ENCODE results near the gene USH1C.

Gene USH1C

GRCh38 chr11:17544181-17544622 is at the start of gene USH1C:
Gene USH1C, minus strand, starts transcription at chr11:17544416. Its CDS starts 109 bp downstream, at chr11:17544307.
- DNase-seq (ENCODE audit: low spot score) = no peak

DNA sequence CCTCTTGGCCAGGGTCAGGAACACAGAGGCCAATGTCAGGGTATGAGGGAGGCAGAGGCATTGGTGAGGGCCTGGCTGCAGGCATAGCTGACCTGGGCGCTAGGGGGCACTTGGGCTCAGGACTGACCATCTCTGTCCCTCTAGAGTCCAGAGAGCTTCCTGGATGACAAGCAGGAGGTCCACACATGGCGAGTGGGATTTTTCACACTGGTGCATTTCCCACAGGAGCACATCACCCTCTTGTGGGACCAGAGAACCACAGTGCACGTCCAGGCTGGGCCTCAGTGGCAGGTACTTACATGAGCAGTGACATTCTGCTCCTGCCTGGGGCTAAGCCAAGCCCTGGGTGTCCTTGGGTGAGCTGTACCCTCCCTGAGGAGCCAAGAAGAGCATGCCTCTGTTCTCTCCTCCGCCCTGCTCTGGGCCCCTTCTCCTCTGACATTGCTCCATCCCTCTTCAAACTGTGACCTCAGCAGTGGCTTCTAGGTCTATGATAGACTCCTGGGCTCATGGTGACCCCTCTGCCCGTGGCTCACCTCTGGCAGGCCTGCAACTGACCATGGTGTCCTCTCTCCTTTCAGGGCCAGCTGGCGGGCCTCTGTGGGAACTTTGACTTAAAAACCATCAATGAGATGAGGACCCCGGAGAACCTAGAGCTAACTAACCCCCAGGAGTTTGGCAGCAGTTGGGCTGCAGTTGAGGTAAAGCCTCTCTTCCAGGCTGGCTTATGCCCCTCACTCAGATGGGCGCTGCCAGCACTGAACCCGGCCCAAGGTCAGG is 49.4 kb upstream of the USH1C start:
- DNase-seq (ENCODE audit: low spot score) = no peak

DNA sequence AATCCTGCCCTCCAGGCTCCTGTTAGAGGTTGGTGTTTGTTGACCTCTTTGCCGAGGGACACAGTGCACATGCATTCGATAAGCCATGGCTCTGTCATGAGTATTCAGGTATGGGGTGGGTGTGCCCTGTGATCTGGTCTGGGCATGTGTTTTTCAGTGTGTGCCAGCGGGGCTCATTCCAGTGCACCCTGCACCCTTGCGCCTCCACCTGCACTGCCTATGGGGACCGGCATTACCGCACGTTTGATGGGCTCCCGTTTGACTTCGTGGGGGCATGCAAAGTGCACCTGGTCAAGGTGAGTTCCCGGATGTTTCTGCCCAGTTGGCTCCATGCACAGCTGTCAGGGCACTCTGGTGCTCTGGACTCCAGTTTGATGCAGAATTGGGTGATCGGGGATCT is 47.1 kb upstream of the USH1C start:
- no peak for DNase-seq (ENCODE audit: low spot score)

GRCh38 chr11:17590463-17590862 is 46.2 kb upstream of the USH1C start:
- DNase-seq (ENCODE audit: low spot score) = no peak

DNA sequence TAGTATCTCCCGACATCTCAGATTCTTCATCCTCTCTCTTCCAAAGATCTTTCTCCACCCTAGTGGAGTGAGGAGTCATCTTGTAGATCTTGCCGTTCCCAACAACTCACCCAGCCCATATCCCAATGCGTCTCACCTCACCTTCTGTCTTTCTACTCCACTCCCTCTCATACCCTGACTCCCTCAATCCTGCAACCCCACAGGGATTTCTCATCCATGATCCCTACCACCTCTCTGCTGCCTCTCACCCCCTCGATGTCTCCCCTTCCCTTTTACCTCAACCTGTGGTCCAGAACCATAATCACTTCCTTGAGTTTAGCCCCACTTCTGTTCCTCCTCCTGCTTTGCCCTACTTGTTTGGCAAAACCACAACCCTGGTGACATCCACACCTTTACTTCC is 44.5 kb upstream of the USH1C start:
- no peak for DNase-seq (ENCODE audit: low spot score)

DNA sequence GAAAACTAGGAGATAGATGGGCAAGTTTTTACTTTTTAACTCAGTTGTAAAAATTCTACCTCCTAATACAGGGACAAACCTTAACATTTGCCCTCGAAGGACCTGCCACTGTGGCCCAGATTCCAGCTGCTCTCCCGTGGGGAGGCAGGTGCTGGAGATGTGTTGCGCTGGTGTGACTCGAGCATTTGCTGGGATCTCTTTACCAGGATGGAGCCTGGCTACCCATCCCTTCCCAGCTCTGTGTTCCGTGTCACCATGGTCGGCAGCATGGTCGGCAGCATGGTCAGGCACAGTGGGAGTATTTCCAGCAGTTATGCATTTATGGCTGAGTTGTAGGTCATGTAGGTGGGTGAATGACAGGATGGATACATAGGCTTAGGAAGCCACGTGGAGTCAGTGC is 44.0 kb upstream of the USH1C start:
- no peak for DNase-seq (ENCODE audit: low spot score)

- no peak for DNase-seq (ENCODE audit: low spot score)
Measured at GRCh38 chr11:17585911-17586695, 41.9 kb upstream of the USH1C start.

DNA sequence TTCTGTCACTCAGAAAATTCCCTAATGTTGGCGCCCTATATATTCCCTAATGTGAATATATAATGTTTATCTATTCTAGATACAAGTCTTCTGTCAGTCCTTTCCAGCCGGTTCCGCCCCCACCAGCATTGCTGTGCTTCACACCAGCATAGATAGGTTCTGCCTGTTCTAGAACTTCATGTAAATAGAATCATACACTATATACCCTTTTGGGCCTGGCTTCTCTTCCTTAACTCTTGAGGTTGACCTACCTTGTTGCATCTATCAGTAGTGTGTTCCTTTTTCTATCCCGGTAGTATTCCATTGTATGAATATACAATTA is 37.5 kb upstream of the USH1C start:
- DNase-seq (ENCODE audit: low spot score) = no peak

DNA sequence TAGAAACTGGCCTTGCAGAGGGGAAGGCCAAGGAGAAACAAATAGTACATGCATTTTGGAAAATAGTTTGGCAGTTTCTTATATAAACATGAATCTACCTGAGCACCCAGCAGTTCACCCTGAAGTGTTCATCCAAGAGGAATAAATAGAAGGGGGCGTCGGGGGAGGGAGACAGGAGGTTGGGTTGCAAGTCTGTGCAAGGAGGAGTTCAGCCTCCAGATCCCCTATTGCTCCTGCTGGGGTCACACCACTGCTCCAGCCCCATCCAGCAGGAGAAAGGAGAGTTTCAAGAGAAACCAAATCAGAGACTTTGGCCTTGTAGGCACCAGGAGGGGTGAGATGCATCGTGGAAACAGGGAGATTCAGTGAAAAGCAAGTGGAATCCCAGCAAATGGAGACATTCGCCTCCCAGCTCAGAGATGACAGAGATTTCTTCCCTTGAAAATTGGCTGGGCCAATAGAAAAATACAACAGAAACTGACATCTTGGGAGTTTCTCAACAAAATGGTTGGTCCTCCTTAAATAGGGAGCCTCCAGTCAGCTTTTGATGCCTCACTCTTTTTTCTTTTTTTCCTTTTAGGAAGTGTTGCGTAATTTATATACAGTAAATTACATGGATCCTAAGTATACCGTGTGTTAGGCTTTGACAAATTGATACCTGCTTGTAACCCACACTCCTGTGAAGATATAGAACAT is 37.0 kb upstream of the USH1C start:
- DNase-seq (ENCODE audit: low spot score) = no peak

DNA sequence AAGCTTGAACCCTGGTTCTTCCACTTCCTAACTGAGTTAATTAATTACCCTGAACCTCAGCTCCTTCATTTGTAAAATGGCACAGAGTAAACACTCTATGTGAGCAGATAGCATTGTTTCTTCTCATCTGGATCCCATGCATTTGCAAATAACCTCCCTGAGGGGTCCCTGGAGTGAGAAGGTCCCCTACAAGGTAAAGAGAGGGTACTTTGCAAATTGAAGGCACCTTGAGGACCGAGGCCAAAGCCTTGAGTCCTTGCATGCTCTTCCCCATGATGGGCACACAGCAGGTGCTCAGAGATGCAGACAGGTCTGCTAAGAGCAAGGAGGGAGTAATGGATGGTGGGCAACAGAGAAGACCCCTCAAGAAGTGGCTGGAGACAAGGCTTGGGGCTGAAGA is 36.1 kb upstream of the USH1C start:
- no peak for DNase-seq (ENCODE audit: low spot score)

DNA sequence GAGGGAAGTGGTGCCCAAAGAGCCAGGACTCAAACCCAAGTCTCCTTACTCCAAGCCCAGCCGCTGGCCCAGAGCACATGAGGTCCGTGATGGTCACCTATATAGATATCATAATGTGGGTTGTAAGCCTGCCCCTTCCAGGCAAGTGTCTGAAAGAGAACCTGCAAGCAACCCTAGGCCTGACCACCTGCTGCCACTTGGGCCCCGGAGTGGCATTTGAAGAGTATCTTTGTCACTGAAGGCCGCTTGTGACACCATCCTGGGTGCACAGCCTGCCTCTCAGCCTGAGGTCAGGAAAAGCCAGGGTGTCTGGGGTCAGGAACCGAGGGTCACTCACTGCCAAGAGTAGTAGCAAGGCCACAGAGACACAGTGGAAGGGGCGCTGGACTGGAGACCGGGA is 35.2 kb upstream of the USH1C start:
- DNase-seq (ENCODE audit: low spot score) = no peak

DNA sequence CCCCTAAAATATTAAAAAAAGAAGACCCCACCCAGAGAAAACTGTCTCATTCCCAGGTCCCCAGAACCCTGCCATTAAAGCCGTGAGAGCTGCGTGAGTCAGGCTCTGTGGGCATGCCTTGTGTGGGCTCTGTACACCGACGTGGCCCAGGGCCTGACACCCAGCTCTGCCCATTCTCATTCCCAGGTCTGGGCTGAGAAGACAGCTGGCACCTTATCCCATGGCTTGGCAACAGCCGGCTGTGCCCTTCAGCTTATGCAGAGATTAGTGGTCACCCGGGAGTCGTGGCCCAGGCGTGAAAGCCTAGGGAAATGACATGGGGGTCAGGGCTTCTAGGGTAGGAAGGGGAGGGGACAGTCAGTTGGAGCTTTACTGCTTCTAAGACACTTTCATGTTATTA is 34.7 kb upstream of the USH1C start:
- DNase-seq (ENCODE audit: low spot score) = no peak

DNA sequence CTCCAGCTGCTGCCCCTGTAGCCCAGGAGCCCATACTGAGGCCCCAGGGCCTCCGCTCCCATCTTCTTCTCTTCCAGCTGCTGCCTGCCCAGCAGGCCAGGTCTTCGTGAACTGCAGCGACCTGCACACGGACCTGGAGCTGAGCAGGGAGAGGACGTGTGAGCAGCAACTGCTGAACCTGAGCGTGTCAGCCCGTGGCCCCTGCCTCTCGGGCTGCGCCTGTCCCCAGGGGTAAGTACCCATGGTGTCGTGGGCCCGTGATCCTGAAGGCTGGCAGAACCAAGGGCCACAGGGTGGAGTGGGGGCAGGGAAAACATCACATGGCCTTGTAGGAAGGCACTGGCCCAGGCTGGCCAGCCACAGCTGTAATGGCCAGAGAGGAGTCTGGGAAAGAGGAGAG is 34.1 kb upstream of the USH1C start:
- DNase-seq (ENCODE audit: low spot score) = no peak

DNA sequence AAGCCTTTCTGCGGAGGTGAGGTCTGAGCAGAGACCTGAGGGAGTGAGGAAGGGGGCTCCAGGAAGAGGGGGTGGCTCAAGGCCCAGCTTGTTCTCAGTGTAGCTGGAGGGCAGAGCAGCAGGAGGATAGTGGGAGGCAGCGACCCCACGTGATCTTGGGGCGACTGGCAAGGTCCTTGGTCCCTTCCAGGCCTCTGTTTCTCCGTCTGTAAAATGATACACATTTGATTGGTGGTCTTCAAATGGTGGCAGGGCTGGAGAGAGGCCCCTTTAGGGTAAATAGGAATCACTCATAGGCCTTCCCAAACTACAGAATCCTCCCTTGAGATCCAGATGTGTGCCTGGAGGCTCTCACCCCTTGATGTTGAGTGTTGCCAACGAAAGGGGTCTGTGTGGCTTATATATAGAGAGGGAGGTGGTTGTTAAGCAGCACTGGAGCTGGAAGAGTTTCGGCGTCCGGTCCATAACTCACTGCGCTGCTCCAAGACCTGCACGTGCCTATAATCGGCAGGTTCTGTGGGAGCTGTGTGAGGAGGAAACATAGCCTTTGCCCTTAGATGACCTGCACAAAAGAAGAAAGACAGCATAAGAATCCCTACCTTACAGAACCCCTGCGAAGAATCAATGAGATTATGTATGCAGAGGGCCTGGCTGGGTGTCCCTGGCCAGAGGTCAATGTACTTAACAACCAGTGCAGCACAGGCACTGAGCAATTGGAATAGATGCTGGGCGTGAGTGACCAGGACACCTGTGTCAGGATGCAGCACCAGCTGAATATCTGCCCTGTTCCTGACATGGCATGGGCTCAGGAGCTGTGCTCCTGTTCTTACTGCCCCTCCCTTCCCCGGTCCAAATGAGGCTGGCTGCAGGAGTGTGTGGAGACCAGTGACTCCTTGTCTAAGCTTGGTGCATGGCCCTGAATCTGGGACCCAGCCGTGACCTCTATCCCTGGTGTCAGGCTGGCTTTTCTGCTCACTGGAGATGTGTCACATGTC is 31.5 kb upstream of the USH1C start:
- no peak for DNase-seq (ENCODE audit: low spot score)

DNA sequence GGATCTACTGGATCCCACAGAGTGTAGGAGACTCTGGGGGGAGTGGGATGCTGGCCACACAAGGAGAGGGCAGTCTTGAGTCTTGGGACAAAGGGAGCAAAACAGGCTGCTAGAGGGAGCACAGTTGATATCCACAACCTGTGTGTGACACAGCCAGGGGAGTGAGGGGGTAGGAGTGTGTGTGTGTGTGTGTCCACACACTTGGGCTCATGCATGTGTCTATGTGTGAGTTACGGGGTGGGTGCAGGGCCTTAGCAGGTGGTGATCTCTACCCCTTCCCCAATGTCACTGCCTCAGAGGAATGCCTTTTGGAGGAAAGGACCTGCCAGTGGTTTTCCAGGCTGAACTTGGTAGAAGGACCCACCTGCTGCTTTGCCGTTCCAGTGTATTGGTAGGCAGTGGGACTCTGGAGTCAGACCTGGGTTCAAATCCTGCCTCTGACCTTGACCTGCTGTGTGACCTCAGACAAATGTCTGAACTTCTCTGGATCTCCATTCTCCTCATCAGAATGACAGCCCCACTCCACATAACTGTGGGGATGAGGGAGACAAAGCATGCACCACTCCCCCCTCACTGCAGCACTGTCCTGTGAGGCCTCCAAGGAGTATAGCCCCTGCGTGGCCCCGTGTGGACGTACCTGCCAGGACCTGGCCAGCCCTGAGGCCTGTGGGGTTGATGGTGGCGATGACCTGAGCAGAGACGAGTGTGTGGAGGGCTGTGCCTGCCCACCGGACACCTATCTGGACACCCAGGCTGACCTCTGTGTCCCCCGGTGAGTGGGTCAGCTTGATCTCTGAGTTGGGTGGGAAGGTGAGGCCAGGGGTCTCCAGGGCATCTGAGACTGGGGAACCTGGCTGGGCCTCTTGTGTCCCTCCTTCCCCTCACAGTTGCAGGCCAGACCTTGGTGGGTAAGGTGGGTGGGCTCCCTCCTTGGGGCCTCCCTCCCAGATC is 30.2 kb upstream of the USH1C start:
- no peak for DNase-seq (ENCODE audit: low spot score)

GRCh38 chr11:17573526-17573925 is 29.3 kb upstream of the USH1C start:
- no peak for DNase-seq (ENCODE audit: low spot score)

- DNase-seq (ENCODE audit: low spot score) = no peak
Measured at GRCh38 chr11:17572791-17573460, 28.7 kb upstream of the USH1C start.

DNA sequence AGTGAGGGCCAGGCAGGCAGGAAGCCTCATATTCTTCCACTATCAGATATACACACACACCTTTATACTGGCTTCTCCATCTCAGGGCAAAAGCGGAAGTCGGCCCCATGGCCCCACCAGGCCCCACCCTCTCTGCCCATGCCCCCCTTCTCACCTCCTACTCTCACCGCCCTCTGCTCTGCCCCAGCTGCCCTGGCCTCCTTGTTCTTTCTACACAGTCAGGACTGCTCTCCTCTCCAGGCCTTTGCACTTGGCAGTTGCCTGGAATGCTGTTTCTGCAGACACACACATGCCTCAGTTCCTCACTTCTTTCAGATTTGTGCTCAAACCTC is 28.1 kb upstream of the USH1C start:
- no peak for DNase-seq (ENCODE audit: low spot score)

DNA sequence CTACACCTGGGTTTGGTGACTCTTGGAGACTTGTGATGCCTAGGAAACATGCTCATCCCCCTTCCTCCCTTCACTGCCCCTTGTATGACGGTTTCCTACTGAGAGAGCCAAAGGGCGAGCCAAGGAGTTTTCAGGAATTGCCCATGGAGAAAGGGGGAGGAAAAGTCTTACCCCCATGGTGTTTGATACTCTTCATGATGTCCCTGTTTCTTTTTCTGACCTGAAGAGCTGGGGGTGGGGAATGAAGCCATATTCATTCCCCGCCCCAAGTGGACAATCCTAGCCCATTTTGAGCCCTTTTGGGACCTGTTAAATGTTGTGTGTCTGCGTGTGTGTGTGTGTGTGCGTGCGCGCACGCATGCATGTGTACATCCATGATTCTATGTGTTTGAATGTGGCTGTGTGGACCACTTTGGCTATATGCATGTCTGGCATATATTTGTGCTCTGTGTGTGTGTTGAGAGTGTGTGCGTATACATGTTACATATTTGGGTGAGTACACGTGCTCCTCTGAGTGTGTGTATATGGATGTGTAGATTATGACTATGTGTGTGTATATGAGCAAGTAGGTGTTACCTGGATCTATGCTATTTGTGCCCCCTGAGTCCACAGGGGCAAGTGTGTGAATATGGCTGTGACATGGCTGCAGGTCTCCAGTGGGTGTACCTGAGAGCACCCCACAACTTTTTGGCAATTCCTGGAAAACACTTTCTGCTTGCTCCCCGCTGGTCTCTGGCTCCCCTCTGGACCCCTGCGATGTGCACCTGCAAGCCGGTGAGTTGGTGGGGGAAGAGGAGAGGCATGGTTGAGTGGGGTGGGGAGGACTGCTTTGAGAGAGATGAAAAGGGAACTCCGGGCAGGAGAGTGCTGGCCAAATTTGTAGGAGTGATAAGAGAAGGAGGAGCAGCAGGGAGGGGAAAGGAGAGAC is 27.5 kb upstream of the USH1C start:
- DNase-seq (ENCODE audit: low spot score) = no peak
